Testis (tissue), 2 donors: ENCODE results near the gene AUTS2.

Experiments
- POLR2A ChIP-seq: fragments of 450-650 bp; IDR thresholded peaks from one replicate; pipeline ENCODE4 v1.6.1; 2017; ENCODE audit warnings: antibody characterized with exemption, mild to moderate bottlenecking, moderate library complexity
- TF ChIP-seq, protein P1 (sequence below), 3 experiments: fragments of 450-650 bp in 2 of 3; fragments of 200-600 bp in 1 of 3; sonication (generic) in 1 of 3; IDR thresholded peaks; one replicate each; pipeline ENCODE4 v1.5.1; 2016 to 2019; ENCODE audit warnings: antibody characterized with exemption in 3 of 3, mild to moderate bottlenecking in 2 of 3, moderate library complexity in 1 of 3

DNA sequence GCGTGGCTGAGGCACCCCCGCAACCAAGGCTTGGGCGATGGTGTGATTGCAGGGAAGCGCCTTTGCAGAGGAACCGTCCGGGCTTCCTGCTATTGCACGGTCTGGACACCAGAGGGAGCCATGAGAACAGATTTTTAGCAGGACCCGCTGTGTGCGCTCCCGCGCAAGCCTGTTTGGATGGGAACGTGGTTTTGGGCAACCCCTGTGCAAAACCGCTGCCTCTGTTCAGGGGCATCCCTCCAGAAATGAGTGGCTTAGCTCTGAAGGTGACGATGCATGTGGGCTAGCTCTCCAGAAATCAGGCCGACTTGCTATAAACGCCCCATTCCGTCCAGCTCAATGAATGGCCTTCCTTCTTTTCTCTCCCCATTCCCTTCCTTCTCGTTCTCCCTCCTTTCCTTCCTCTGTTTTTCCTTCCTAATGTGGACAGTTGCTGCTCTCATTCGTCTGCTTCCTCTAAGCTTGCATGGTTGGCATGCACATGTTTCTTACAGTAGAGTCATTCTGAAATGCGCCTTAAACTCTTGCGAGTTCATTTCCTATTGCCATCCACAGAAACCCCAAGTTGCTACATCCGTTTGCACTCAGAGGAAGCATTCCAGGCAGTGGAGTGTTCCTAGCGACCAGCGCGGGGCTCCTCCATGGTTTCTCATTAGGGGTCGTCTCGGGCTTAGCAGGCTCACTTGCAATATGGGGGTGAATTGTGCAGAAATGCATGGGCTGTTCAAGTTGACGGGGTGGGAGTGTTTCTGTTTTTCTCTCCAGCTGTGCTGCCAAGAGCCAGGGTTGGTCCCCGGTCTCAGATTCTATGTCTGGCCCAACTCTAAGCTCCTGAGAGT, 1231.2 kb downstream of the AUTS2 start:
- TF ChIP-seq POLR2A = no peak
- TF ChIP-seq, protein P1, sequence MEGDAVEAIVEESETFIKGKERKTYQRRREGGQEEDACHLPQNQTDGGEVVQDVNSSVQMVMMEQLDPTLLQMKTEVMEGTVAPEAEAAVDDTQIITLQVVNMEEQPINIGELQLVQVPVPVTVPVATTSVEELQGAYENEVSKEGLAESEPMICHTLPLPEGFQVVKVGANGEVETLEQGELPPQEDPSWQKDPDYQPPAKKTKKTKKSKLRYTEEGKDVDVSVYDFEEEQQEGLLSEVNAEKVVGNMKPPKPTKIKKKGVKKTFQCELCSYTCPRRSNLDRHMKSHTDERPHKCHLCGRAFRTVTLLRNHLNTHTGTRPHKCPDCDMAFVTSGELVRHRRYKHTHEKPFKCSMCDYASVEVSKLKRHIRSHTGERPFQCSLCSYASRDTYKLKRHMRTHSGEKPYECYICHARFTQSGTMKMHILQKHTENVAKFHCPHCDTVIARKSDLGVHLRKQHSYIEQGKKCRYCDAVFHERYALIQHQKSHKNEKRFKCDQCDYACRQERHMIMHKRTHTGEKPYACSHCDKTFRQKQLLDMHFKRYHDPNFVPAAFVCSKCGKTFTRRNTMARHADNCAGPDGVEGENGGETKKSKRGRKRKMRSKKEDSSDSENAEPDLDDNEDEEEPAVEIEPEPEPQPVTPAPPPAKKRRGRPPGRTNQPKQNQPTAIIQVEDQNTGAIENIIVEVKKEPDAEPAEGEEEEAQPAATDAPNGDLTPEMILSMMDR (IDR thresholded peaks at IDR 0.05) = peak; percentile 77 to 91 (median 85)
